Omental fat pad (tissue), 4 donors: ENCODE measurements around the gene PHACTR3. TPM values are rescaled to one million over a fixed set of nuclear protein-coding genes. Genes with fewer than 3 reads are reported as not detected.
"Not testable (repeated sequence)": the region's sequence is repeated elsewhere in the genome, so short reads cannot be mapped to it uniquely, and the experiment has no call there.

ENCODE experiments used
- ATAC-seq: fragments of 150-250 bp; one replicate; pipeline ENCODE4 v1.9.1; 2016; ENCODE audit warnings: mild to moderate bottlenecking, moderate library complexity; ENCODE audit not compliant: low FRiP score
- DNase-seq: peaks from one replicate; pipeline ENCODE4 v3.0.0-alpha.2; 2019; ENCODE audit warnings: low spot score
- CTCF ChIP-seq, 3 donors: fragments of 450-650 bp; IDR thresholded peaks; one replicate each; pipeline ENCODE4 v1.5.1; 2016 to 2017; ENCODE audit warnings: antibody characterized with exemption in 3 of 3, mild to moderate bottlenecking in 3 of 3, moderate library complexity in 2 of 3
- total RNA-seq, 4 donors: library from RNA; depleted of rRNA; stranded (reverse); fragments of >200 nt; gene quantifications; one replicate each; pipeline ENCODE4 v1.1.0, GENCODE V29; 2016

The PHACTR3 gene
- total RNA-seq, 4 donors from 2014 or later, result 0.19 to 10.6 (median 1.4) TPM; not detected in 1

GRCh38 chr20:59837623-59838394, 233.5 kb downstream of the PHACTR3 start:
- no peak for TF ChIP-seq CTCF (IDR thresholded peaks at IDR 0.05)
- DNase-seq (no peak), ATAC-seq (no peak)

- no peak for TF ChIP-seq CTCF (IDR thresholded peaks at IDR 0.05)
- DNase-seq, result no peak
- no peak for ATAC-seq
Observed at GRCh38 chr20:59839400-59839799, 235.1 kb downstream of the PHACTR3 start.

- TF ChIP-seq CTCF (IDR thresholded peaks at IDR 0.05), result no peak
- DNase-seq, result no peak
- no peak for ATAC-seq
Observed at GRCh38 chr20:59845472-59845871, 241.1 kb downstream of the PHACTR3 start.

- DNase-seq (no peak), ATAC-seq (no peak)
- TF ChIP-seq CTCF (IDR thresholded peaks at IDR 0.05), result no peak
Observed at GRCh38 chr20:59848182-59848581, 243.8 kb downstream of the PHACTR3 start.

- ATAC-seq (no peak), DNase-seq (no peak)
- TF ChIP-seq CTCF (IDR thresholded peaks at IDR 0.05), result peak in 1 of 3 donors; percentile 34
Observed at GRCh38 chr20:59850018-59850641, 245.8 kb downstream of the PHACTR3 start.

- ATAC-seq, DNase-seq: not testable (repeated sequence)
Observed at GRCh38 chr20:59856526-59856925, 252.2 kb downstream of the PHACTR3 start.

GRCh38 chr20:59856941-59857340, 252.6 kb downstream of the PHACTR3 start:
- DNase-seq, ATAC-seq: not testable (repeated sequence)

GRCh38 chr20:59857966-59858365, 253.6 kb downstream of the PHACTR3 start:
- no peak for DNase-seq
- TF ChIP-seq CTCF (IDR thresholded peaks at IDR 0.05), result no peak
- ATAC-seq, result no peak
